SK-N-MC (cell line): ENCODE results near the gene DDX60.

ENCODE experiments used
- EZH2 ChIP-seq: fragments of 200-600 bp; sonication (generic); IDR thresholded peaks from one replicate; pipeline ENCODE4 v1.6.1; 2017; ENCODE audit warnings: antibody characterized with exemption
- FOXP2 ChIP-seq: optimal IDR thresholded peaks from 2 replicates; pipeline ENCODE3; 2011; ENCODE audit warnings: mild to moderate bottlenecking, moderate library complexity; ENCODE audit not compliant: insufficient read depth; ENCODE audit errors: extremely low read length, control extremely low read depth
- POLR2AphosphoS5 ChIP-seq: IDR thresholded peaks from 2 replicates; pipeline ENCODE4 v1.6.1; 2012; ENCODE audit warnings: mild to moderate bottlenecking, low read depth, low read length, borderline replicate concordance

DNA sequence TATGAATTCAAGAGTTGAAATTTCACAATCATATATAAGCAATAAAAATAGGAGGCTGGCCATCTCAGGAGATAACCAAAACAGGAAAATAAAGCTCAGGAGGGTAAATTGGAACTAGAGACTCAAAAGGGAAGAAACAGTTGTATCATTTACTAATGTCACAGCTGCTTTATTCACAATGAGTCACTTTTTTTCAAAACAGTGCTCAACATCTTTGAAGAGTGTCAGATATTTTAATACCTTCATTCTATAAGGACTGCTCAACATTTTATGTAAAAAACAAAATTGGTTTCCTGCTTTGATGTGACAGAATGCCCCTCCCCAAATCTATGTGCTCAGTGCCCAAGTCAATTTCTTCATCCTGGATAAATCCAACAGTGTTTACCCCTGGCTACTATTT, 97.7 kb downstream of the DDX60 start:
- TF ChIP-seq EZH2 (no peak), POLR2AphosphoS5 (no peak), FOXP2 (no peak)
